ENCODE data around the gene GTF3C1. TPM values are rescaled to one million over a fixed set of nuclear protein-coding genes. Genes with fewer than 3 reads are reported as not detected.

Gene GTF3C1
- total and polyA plus RNA-seq, 2 of the 13 experiments (the other 11 are each of a cell fraction or from before 2014, with no cell fraction given): 29.2 to 72.7 TPM

DNA sequence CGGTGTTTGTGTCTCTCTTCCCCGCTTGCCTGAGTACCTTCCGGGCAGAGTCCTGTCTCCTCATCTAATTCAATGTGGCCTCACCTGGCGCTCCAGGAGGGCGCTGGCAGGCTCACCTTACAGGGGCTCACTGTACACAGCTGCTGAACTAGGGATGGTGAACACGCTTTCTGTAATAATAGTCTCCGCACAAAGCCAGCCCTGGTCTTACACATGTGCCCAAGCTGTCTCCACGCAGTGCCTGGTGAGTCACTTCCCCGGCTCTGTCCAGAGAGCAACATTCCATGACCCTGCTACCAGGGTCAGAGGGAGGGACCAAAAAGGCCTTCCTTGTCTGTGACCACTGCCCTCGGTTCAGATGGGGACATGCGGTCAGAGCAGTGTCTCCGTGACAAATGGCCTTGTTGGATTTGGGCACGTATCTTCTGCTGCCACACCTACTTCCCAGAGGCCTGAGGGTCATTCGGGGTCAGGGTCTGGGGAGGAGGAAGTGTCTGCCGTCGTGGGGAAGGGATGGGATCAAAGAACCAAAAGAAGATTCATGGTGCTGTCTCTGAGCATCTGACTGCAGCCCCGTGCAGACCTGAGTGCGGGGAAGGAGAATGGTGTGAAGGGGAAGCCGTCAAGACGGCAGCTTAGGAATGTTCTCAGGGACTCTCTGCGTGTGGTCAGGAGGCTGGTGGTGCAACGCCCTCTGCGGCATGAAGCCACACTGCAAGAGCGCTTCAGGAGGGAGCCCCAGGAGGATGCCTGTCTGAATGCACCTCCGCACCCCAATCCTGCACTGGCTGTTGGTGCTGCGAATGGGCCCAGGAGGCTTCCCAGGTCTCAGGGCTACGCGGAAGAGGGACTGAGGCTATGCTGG is 78.9 kb downstream of the GTF3C1 start (continued):
- TF ChIP-seq, protein P1, sequence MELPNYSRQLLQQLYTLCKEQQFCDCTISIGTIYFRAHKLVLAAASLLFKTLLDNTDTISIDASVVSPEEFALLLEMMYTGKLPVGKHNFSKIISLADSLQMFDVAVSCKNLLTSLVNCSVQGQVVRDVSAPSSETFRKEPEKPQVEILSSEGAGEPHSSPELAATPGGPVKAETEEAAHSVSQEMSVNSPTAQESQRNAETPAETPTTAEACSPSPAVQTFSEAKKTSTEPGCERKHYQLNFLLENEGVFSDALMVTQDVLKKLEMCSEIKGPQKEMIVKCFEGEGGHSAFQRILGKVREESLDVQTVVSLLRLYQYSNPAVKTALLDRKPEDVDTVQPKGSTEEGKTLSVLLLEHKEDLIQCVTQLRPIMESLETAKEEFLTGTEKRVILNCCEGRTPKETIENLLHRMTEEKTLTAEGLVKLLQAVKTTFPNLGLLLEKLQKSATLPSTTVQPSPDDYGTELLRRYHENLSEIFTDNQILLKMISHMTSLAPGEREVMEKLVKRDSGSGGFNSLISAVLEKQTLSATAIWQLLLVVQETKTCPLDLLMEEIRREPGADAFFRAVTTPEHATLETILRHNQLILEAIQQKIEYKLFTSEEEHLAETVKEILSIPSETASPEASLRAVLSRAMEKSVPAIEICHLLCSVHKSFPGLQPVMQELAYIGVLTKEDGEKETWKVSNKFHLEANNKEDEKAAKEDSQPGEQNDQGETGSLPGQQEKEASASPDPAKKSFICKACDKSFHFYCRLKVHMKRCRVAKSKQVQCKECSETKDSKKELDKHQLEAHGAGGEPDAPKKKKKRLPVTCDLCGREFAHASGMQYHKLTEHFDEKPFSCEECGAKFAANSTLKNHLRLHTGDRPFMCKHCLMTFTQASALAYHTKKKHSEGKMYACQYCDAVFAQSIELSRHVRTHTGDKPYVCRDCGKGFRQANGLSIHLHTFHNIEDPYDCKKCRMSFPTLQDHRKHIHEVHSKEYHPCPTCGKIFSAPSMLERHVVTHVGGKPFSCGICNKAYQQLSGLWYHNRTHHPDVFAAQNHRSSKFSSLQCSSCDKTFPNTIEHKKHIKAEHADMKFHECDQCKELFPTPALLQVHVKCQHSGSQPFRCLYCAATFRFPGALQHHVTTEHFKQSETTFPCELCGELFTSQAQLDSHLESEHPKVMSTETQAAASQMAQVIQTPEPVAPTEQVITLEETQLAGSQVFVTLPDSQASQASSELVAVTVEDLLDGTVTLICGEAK (IDR thresholded peaks at IDR 0.05): no peak
- TF ChIP-seq, protein P1 (CRISPR knock-in tag; IDR thresholded peaks at IDR 0.05): no peak; the same call in 1 of the 2 replicates
- TF ChIP-seq TSC22D2 (CRISPR knock-in tag; IDR thresholded peaks at IDR 0.05; ENCODE audit: borderline replicate concordance): no peak
- TF ChIP-seq MIER3 (CRISPR knock-in tag; IDR thresholded peaks at IDR 0.05; ENCODE audit: borderline replicate concordance): peak; percentile 70
- TF ChIP-seq SIX4 (CRISPR knock-in tag; IDR thresholded peaks at IDR 0.05): no peak
- TF ChIP-seq TBX3 (IDR thresholded peaks at IDR 0.05; ENCODE audit: borderline replicate concordance): no peak
- TF ChIP-seq, protein P2, sequence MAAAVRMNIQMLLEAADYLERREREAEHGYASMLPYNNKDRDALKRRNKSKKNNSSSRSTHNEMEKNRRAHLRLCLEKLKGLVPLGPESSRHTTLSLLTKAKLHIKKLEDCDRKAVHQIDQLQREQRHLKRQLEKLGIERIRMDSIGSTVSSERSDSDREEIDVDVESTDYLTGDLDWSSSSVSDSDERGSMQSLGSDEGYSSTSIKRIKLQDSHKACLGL (CRISPR knock-in tag; IDR thresholded peaks at IDR 0.05): peak; percentile 80
- no peak for TF ChIP-seq CC2D1A (CRISPR knock-in tag; IDR thresholded peaks at IDR 0.05)
- TF ChIP-seq PAX8 (CRISPR knock-in tag; IDR thresholded peaks at IDR 0.05; ENCODE audit: borderline replicate concordance): no peak
- TF ChIP-seq ASH2L (IDR thresholded peaks at IDR 0.05; ENCODE audit: insufficient read length, low read depth, low read length): no peak
- TF ChIP-seq RNF2 (conservative IDR thresholded peaks at IDR 0.05; ENCODE audit: low read depth): peak; percentile 78; the same call in 1 of the 2 replicates
- no peak for TF ChIP-seq HNRNPH1 (optimal IDR thresholded peaks at IDR 0.05; ENCODE audit: low read depth, low read length)
- 0 out of 2 replicates have a peak, but pooled peaks have one; percentile 81 for TF ChIP-seq ZNF333 (CRISPR knock-in tag; IDR thresholded peaks at IDR 0.05; ENCODE audit: borderline replicate concordance)
- no peak for TF ChIP-seq EHMT2 (IDR thresholded peaks at IDR 0.05; ENCODE audit: borderline replicate concordance, low read depth, low read length)
- TF ChIP-seq, protein P3, sequence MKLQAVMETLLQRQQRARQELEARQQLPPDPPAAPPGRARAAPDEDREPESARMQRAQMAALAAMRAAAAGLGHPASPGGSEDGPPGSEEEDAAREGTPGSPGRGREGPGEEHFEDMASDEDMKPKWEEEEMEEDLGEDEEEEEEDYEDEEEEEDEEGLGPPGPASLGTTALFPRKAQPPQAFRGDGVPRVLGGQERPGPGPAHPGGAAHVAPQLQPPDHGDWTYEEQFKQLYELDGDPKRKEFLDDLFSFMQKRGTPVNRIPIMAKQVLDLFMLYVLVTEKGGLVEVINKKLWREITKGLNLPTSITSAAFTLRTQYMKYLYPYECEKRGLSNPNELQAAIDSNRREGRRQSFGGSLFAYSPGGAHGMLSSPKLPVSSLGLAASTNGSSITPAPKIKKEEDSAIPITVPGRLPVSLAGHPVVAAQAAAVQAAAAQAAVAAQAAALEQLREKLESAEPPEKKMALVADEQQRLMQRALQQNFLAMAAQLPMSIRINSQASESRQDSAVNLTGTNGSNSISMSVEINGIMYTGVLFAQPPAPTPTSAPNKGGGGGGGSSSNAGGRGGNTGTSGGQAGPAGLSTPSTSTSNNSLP (IDR thresholded peaks at IDR 0.05; ENCODE audit: low read depth, low read length): no peak

All from HepG2 (cell line).